HT1080 (cell line): ENCODE measurements around the gene DND1. TPM values are rescaled to one million over a fixed set of nuclear protein-coding genes. Genes with fewer than 3 reads are reported as not detected.
"Not testable (repeated sequence)": the region's sequence is repeated elsewhere in the genome, so short reads cannot be mapped to it uniquely, and the experiment has no call there.

Source experiments
- DNase-seq: peaks from one replicate; pipeline ENCODE4 v3.0.0-alpha.2; 2015; ENCODE audit warnings: low read depth
- total RNA-seq: library from RNA; depleted of rRNA; stranded (reverse); fragments of >200 nt; shearing (Covaris generic); gene quantifications from 2 replicates; pipeline ENCODE4 v1.2.3, GENCODE V29; 2014

Gene DND1
- total RNA-seq, 1 experiment from 2014 or later: 2.8 TPM

DNA sequence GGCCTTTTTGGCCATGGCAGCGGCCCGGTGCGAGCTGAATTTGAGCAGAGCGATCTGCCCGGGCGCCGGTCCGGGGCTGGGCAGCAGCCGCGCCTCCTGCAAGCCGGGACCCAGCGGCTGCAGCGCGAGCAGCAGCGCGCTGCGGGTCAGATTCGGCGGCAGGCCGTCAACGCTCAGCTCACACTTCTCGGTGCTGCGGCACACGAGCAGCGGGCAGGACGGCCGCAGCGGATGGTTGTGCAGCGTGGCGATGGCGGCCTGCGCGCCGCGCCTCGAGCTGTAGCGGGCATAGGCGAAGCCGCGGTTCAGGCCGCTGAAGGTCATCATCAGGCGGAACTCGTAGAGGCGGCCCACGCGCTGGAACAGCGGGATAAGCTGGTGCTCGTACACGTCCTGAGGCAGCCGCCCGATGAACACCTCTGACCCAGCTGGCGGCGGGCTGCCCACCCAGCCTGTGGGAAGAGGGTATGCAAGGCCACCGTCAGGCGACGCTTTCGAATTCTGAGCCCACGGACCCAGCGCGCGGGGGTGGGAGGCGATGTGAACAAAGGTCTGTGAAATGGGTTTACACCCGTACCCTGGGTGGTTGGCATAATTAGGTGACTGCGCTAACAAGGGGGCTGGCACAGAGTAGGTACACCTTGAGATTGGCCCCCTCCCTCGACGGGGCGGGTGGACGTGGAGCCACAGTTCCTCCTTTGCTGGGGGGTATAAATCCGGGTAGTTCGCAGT lies 755 bp downstream of the DND1 start:
- DNase-seq: no peak

DNA sequence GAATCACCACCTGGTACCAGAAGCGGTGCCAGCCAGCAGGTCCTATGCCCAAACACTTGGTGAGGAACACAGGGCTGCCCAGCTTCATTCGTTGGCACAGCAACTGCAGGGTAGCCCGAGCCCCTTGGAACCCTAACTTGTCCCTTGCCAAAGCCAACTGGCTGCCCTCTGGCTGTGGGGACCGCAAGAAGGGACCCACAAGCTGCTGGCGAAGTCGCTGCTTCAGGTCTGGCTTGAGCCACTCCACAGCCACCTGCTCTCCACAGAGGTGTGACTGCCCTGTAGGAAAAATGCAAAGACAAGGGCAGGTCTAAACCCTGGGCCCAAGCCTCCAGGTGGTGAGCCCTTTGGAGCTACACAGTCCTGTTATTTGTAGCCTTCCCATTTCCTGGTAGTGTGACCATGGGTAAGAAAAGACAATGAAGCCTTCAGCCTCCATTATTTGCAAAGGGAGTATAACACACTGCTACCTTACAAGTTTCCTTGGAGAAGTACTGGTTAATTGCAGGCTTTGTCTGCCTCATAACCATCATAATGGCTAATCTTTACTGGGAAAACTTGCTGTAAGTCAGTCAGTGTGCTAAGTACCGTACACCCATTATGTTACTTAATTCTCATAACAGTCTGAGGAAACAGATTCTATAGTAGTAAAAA lies 1.8 kb downstream of the DND1 start:
- DNase-seq: no peak

DNA sequence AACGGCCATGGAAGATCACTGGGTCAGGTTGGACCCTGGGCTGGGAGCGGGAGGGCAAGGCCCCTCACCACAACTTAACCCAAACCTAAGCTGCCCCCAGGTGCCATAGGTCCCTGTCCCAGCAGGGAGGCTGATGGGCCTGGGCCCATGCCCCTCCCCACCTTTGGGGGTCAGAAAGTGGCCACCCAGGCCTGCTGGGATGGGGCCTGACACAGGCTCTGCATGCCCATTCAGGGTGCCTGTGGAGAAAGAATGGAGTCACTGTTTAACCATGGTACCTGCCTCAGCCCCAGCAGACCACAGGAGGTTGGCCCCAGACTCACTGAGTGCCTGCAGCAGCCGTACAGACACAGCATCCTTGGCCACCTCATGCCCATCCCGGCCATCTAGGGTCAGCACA lies 2.3 kb downstream of the DND1 start:
- not testable (repeated sequence) for DNase-seq

DNA sequence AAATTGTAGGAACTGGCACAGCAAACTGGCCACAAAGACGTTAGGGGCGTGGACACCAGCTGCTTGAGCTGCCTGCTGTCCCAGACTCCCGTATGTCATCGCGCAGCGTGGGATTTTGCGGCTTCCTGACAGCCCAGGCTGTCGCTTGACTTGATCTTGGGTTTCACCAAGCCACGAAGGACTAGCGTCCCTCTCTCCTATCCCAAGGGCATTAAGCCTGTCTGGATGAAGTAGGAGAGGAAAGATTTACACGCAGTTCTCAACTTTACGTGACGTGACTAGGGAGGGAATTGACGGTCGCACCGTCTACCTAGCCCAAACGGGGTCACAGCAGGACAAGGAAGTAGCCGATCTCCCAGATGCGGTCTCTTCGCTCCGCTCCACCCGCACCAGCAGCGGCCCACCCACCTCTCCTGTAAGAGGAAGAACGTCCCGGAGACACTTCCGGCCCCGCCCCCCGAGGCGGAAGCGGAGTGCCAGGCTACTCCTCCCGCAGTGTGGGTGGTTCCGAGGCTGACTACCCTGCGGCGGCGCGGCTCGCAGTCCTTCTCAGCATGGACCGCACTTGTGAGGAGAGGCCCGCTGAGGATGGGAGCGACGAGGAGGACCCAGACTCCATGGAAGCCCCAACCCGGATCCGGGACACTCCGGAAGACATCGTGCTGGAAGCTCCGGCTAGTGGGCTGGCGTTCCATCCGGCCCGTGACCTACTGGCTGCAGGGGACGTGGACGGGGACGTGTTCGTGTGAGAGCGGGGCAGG lies 8.8 kb downstream of the DND1 start, which contains the start of gene WDR55:
Gene WDR55 (plus strand): TSS at position 546 of the 761 bp plus-strand sequence. CDS start 9 bp downstream, at position 555.
- DNase-seq: peak; percentile 93

DNA sequence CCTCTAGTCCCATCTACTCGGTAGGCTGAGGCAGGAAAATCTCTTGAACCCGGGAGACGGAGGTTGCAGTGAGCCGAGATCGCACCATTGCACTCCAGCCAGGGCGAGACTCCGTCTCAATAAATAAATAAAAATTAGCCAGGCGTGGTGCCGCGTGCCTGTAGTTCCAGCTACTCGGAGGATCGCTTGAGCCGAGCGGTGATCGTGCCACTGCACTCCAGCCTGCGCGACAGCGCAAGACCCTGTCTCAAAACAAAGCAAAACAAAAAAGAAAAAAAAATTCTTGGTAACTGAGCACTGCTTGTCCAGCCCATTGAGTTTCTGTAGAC lies 9.4 kb downstream of the DND1 start:
- no peak for DNase-seq

DNA sequence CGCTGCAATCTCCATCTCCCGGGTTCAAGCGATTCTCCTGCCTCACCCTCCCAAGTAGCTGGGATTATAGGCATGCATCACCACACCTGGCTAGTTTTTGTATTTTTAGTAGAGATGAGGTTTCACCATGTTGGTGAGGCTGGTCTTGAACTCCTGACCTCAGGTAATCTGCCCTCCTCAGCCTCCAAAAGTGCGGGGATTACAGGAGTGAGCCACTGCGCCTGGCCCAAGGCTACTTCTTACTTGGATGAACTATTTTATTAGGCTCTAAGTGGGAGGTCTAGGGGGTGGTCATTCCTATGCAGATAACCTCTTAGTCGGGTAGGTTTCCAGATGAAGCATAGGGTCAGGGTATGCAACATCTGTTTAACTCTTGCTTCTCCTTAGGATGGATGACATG lies 13.0 kb downstream of the DND1 start:
- not testable (repeated sequence) for DNase-seq

DNA sequence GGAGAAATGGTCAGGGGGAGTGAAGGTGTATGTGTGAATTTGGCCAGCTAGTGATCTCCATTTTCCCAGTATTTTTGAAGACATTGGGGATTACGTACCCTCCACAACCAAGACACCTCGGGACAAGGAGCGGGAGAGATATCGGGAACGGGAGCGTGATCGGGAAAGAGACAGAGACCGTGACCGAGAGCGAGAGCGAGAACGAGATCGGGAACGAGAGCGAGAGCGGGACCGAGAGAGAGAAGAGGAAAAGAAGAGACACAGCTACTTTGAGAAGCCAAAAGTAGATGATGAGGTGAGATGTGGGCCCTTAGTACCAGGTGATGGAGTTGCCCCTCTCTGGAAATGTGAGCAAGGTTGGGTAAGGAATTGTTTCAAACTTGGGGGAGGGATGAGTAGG lies 14.5 kb downstream of the DND1 start:
- DNase-seq: no peak

DNA sequence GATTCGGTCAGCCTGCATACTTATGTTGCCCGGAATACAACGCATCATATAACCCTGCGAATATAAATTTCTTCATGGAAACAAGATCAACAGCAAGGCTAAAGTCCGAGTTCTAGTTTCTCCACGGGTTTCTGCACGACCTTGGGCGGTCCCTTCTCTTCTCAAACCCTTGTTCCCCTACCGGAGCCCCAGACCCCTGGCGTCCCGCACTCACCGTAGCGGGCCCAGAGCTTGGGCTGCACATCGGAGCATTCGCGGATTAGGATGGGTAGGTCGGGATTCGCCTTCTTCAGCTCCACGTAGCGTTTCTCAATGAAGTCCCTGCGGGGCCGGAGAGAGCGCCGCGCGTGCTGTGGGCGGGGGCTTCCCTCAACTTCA lies 26.3 kb downstream of the DND1 start:
- DNase-seq: no peak

DNA sequence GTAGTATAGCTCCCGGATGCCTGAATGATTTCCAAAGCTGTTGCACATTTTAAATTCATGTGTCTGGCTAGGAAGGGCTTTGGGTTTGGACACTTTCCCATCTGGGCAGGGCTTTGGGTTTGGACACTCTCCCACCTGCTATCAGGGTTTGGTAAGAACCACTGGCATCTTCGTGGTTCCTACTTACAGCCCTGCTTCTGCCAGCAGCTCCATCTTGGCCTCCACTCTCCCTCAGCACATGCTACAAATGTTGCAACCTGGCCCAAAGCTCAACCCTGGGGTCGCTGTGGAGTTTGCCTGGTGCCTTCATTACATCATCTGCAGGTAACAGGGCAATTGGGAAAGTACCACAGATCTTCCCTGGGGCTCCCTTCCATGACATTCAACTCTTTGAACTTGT lies 30.7 kb downstream of the DND1 start:
- DNase-seq: no peak

DNA sequence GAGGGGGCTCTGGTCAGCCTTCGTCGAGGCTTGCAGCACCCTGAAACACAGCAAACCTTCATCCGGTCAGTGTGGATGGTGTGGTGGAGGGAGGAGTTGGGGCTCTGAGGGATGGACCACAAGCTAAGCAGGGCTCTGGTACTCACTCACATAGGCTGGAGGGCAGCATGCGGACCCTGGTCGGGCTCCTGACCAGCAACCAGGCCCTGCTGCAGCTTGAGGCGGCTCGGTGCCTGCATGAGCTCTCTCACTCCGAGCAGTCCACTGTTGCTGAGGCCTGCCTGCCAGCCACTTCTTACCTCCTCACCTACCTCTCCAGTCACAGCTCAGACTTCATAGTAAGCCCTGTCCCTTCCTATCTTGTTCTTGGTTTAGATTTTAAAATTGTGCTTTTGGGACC lies 31.7 kb downstream of the DND1 start:
- DNase-seq: no peak

DNA sequence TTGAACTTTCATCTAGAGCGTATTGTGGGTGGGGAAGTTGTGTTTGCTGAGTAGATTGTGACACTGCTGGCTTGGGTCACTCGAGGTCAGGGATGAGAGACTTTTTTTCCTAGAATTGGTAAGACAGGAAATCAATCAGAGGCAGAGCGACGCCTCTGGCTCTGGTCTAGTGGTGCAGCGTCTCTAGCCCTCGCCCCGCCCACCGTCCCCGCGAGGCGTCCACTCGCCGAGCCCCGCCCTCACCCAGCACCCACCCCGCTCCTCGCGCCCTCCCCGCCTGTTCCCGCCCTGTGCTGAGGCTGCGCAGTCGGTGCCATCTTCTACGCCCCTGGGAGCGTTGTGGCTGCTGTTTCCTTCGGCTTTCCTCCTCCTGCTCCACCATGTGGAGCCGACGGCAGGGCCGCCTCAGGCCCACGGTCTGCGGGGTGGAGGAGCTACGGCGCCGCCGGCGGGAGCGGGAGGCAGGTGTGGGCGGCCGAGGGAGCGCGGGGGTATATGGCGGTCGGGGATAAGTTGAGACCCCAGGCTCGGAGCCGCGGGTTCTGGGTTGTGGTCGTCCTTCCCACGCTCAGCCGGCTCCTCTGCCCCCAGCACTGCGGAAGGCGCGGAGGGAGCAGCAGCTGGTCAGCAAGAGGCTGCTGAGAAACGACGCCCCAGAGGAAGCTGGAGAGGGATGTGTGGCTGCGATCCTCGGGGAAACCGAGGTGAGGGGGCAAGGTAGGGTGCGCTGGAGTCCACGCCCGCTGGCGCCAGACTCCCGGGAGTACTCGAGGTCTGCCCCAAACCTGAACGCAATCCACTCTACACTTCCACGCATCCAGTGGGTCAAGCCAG lies 34.0 kb downstream of the DND1 start, which contains the start of gene TMCO6:
Gene TMCO6 (plus strand): TSS at position 304 of the 834 bp plus-strand sequence. CDS start 77 bp downstream, at position 381.
- peak; percentile 84 for DNase-seq

DNA sequence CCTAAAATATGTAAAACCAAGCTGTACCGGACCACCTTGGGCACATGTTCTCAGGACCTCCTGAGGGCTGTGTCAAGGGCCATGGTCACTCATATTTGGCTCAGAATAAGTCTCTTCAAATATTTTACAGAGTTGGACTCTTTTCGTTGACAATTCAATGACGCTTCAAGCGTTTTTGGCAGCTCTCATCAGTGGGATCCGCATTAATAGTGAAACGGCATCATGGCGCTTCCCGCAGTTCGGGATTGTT lies 34.6 kb downstream of the DND1 start:
- not testable (repeated sequence) for DNase-seq

DNA sequence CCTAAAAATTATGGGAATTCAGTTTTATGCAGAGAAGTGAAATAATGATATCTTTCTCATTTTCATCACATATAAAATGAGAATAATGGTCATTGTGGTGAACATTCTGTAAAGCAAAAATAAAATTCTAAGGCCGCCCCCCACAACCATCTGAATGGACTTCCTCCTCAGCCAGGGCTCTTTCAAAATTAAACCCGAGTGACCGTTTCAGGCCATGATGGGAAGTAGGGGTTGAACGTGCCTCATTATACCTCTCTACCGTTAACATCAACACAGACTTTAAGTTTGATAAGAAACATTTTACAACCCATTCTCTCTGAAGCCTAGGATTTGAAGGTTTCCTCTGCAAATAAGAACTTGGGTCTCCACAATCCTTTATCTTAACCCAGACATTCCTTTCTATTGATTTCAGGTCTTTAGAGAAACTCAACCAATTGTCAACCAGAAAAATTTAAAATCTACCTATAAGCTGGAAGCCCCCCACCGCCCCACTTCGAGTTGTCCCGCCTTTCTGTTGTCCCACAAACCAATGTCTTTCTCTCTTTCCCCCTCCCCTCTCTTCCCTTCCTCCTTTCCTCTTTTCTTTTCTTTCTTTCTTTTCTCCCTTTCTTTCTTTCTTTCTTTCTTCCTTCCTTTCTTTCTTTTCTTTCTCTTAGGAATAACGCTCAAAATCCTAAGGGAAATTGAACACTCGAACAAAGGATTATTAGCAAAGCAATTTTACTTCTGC lies 35.8 kb downstream of the DND1 start:
- DNase-seq: no peak

DNA sequence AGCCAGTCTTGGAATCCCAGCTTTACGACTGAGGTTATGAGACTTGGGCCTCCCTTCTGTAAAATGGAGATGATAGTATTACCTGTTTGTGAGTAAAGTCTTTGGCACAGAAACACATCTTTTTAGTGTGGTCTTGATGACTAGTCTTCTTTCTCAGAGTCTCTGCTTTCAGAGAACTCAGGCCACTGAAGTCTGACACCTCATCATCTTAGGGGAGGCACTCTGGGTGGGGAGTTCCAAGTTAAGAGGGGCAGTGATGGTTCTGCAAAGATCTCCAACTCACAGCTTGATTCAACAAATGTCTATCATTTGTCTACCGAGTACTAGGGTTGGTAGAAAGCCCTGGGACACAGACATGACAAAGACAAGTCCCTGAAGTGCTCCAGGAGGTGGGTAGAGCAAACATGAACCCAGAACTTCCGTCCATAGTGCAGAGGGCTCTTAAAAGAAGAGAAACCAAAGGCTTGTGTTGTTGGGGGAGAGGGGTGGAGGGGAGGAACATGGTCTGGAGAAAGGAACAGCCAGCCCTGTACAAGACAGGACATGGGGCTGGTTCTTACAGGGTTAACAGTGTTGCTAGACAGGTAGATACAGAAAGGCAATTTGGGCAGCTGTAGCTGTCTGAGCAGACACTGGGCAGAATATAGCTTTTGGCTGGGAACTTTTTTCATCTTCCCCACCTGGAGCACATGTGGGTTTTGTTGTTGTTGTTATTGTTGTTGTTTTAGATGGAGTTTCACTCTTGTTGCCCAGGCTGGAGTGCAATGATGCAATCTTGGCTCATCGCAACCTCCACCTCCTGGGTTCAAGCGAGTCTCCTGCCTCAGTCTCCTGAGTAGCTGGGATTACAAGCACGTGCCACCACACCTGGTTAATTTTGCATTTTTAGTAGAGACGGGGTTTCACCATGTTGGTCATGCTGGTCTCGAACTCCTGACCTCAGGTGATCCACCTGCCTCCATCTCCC lies 37.8 kb downstream of the DND1 start:
- no peak for DNase-seq

DNA sequence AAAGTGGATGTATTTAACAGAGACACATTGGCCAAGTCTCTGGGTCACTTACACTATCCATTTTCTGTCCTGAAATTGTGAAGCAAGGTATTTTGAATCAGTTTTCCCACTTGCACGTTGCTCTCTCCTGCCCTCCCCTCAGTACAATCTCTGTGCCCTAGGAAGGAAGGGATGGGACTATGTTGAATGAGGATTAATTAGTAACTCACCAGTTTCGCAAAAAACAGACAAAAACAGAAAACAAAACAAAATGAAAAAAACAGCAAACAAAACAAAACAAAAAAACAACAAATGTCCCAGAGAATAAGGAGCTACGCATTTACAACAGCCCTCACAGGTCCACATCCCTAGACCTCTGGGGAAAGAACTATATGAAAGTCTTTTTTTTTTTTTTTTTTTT lies 39.3 kb downstream of the DND1 start:
- DNase-seq: no peak

DNA sequence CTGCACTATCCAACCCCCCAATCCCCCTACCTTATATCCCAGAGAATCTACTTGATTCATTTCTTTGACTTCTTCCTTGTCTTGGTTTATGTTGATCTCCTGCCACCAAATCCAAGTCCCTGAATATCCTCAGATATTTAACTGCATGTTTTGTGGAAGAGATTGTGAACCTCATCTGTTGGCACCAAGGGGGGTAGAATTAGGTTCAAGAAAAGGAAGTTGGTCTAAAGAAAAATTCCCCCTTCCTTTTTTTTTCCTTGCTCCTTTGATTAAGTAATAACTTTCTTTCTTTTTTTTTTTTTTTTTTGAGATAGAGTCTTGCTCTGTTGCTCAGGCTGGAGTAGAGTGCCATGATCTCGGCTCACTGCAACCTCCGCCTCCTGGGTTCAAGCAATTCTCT lies 39.9 kb downstream of the DND1 start:
- DNase-seq: no peak

DNA sequence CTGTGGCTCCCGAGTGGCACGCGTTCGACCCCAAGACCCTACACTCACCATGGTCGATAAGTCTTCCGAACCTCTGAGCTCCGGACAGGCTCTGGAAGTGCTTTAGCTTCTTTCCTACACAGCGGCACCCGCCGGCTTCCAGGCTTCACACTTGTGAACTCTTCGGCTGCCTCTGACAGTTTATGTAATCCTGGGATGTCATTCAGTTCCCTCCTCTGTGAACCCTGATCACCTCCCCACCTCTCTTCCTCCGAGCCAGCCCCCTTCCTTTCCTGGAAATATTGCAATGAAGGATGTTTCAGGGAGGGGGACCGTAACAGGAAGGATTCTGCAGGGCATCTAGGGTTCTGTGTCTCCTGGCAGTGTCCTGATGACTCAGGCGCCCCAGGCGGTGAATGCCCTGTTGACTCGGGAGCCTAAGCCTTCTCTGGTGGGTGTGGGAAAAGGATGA lies 40.3 kb downstream of the DND1 start, which contains the start of gene CD14:
Gene CD14 (minus strand): TSS at position 155 of the 451 bp plus-strand sequence. CDS start 104 bp downstream, at position 51.
- DNase-seq: peak; percentile 44

DNA sequence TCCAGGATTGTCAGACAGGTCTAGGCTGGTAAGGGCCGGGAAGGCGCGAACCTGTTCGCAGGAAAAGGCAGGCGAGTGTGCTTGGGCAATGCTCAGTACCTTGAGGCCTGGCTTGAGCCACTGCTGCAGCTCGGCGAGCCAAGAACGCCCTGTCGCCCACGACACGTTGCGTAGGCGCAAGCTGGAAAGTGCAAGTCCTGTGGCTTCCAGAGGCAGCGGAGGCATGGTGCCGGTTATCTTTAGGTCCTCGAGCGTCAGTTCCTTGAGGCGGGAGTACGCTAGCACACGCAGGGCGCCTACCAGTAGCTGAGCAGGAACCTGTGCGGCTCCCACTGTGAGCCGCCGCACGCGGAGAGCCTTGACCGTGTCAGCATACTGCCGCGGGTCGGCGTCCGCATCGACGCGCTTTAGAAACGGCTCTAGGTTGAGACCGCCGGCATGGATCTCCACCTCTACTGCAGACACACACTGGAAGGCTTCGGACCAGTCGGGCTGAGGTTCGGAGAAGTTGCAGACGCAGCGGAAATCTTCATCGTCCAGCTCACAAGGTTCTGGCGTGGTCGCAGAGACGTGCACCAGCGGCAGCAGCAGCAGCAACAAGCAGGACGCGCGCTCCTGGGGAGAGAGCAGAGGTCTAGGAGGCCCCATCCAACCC lies 40.9 kb downstream of the DND1 start:
- no peak for DNase-seq

DNA sequence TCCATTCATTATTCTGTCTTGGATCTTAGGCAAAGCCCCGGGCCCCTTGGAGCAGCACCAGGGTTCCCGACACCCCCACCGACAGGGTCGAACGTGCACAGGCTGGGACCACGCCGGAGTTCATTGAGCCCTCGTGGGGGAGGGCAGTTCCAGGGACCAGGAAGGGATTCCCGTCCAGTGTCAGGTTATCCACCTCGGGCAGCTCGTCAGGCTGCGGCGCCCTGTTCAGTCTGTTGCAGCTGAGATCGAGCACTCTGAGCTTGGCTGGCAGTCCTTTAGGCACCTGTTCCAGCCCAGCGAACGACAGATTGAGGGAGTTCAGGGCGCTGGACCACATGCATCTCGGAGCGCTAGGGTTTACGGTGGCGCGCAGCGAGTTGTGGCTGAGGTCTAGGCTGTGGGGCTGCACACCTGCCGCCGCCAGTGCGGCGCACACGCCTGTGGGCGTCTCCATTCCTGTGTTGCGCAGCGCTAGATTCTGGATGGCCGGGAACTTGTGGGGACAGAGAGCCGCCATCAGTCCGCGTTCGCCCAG lies 41.5 kb downstream of the DND1 start:
- no peak for DNase-seq
